Stimulated activated CD4-positive, alpha-beta T cell treated with anti-CD3 and anti-CD28 coated beads, Interleukin-12 subunit alpha, Interleukin-12 subunit beta, amount 100 ng/mL, for 24 hours (primary cell): ENCODE measurements around the gene CDH1.
"Not testable (repeated sequence)": the region's sequence is repeated elsewhere in the genome, so short reads cannot be mapped to it uniquely, and the experiment has no call there.

Experiments used
- DNase-seq, 2 experiments: peaks; one replicate each; pipeline ENCODE4 v3.0.0-alpha.2; 2020; ENCODE audit warnings: low read depth in 2 of 2

The CDH1 gene

DNA sequence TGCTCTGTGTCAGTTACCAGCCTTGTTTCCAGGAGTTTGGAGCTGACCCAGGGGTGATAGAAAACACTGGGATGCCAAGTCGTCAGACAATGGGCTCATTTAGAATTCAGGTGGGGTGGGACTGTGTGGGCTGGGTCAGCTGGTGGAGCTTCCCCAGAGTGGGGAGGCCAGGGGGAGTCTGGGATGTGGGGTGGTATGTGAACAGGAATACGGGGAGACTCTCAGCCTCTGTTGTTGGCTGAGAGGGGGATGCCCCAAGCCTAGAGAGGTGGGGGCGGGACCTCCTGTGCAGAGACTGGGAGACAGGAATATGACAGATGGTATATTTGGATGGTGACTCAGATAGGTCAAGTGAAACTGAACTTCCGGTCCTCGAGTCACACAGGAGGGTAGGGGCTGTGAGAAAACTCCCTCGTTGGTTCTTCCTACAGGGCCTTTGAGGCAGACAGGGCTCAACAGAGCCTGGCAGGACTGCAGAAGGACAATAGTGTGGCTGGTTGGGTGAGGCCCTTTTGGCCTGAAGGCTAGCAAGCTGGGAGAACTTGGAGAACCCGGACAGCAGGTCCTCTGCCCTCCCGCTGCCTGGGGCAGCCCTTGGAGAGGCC, 23.7 kb downstream of the CDH1 start:
- peak; percentile 27 to 66 for DNase-seq

DNA sequence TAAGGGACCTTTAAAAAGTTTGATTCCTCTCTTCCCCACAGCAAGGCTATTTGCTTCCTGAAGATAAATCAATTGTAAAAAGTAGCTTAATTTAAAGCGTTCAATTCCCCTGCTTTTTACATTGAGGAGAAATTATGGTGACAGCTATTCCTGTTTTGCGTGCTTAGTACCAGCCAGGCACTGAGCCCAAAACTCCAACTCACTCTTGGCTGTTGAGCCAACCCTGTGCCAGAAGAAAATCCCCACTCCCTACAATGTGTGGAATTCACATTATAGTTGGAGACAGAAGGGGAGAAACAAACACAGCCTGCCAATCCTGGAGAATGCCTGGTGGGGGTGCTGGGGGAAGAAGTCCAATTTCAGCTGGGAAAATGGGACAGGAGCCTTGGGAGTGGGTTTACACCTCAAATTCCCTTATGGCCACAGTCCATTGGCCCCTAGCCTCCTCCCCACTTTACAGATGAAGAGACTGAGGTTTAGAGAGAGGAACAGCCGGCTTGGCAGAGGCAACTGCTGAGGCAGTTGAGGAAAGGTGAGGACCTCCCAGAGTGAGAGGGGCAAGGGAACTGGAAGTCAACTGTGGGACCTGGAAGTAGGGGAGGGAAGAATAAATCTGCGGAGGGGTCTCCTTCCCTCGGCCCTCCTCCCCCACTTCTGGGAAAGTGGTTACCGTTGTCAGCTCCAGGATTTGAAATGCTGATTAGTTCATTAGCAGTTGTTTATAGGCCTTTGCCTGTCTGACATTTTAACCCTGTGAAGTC, 26.1 kb downstream of the CDH1 start:
- no peak for DNase-seq

DNA sequence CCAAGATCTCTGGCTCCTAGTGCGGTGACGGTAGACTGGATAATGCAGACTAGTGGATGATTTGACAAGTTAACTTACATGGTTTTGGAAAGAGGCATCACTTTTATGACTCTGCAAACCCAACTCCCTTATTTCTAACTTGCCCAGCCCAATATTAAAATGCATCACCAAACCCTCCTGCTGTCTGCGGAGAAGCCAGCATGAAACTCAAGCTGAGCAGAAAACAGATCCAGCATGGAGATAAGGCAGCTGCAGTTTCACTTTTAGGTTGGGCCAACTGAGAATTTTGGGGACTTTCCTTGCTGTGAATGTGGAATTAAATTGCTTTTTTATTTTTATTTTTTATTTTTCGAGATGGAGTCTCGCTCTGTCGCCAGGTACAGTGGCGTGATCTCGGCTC, 27.8 kb downstream of the CDH1 start:
- peak in 1 of 2 experiments; percentile 20 for DNase-seq

DNA sequence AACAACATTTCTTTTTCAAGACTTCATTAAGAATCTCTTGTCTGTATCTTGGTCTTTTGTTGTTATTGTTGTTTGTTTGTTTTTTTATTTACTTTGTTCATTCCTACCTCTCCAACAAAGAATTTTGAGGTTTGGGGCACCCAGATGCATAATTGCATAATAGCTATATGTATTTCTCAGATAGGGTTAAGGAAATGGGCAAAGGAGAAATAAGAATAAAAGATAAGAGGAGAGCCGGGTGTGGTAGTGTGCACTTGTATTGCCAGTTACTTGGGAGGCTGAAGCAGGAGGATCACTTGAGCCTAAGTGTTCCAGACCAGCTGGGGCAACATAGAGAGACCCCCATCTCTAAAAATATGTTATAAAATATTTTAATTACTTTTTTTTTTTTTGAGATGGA, 30.5 kb downstream of the CDH1 start:
- no peak for DNase-seq

DNA sequence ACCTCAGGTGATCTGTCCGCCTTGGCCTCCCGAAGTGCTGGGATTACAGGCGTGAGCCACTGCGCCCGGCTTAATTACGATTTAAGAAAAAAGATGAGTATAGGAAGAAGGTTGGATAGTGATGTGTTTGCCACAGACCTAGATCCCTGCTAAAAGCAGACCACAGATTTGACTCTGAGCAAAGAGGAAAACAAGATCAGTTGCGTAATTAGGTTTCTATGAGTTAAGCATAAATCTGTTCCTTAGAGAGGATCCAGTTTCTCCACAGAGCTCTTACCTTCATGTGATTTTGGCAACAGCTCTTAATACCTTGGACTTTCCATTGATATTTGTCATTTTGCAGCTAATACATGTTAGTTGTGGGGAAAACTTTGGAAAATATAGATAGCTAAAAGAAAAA, 31.1 kb downstream of the CDH1 start:
- no peak for DNase-seq

DNA sequence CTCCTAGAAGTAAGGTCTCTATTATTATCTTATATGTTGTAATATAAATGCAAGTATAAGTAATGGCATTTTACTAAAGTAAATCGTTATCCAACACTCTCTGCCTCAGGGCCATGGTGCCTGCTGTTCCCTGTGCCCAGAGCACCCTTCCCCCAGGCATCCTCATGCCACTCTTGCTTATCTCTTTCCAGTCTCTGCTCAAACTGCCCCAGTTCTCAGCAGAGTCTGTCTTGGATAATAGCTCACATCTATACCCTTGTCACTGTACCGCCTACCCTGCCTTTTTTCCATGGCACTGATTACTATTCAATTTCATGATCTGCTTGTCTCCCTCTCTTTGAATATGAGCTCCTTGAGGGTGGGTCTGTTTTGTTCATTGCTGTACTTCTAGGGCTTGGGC, 31.7 kb downstream of the CDH1 start:
- no peak for DNase-seq

DNA sequence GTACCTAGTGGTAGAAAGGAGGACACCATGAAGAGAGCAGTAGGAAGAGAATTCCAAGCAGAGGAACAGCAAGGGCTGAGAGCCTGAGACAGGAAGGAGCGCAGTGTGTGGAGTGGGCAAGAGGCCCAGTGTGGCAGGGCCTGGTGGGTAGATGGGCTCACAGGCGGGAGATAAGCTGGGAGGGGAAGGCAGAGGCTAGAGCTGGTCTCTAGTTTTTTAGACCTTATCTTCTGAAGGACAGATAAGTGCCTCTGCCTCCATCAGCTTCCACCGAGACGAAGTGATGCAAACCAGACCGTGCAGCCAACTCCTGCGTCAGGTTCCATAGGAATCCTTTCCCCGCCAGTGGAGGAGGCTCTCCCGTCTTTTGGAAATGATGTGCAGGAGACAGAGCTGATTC, 33.6 kb downstream of the CDH1 start:
- no peak for DNase-seq

DNA sequence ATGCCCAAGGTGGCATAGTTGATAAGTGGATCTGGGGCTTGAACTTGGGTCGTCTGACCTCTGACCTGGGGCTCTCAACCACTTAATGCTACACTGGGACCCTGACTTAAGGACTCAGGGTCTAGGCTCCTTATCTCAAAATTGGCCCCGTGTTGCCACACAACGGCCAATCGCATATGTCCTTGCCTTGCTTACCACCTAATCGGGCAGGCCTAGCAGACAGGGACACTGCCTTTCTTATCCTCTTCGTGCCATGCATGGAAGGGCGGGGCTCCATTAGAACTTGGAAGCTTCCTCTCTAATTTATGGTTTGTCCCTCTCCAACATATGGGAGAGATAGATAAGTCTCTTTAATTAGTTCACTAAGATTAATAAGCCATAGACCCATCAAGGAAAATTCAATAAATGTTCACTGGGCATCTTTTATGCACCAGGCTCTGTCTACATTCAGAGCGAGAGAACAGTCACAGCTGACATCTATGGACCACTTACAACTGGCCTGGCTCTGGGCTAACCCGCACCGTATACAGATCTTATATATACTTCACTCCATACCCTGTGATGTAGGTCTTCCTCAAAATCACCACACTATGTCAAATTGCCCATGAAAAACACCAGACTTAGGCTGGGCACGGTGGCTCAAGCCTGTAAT, 35.1 kb downstream of the CDH1 start:
- no peak for DNase-seq

DNA sequence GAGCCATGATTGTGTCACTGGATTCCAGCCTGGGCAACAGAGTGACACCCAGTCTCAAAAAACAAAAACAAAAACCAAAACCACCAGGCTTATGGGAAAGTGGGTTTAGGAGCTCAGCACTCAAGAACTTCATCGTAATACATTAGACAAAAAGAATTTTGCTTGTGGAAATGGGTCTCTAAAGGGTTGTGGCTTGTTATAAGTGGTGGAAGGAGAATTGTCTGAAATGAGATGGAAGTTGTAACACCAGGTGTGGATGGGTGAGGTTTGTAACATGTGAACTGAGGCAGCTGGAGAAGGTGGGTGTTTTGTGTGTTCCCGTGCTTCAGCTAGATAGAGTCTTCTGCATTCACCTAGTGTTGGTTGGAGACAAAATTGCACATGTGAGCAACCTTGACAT, 35.8 kb downstream of the CDH1 start:
- no peak for DNase-seq

DNA sequence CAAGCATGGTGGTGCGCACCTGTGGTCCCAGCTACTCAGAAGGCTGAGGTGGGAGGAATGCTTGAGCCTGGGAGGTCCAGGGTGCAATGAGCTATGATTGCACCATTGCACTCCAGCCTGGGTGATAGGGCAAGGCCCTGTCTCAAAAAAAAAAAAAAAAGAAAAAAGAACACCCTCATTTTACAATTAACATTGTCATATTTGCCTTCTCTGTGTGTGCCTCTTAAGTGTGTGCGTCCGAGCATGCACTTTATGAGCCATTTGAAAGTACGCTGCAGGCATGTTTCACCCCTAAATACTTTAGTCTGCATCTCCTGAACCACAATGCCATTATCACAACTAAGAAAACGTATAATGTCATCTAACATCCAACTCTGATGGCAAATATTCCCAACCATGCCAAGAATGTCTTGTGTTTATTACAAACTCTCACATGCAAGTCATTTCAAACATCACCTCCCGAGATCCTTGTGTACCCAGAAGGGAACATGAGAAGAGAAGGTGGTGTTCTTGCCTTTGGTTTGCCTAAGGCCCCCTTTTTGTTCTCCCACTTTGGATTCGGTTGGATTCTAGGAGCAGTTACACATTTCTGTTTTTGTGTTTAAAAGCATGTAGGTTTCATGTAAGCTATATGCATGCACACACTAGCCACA, 38.0 kb downstream of the CDH1 start:
- no peak for DNase-seq

DNA sequence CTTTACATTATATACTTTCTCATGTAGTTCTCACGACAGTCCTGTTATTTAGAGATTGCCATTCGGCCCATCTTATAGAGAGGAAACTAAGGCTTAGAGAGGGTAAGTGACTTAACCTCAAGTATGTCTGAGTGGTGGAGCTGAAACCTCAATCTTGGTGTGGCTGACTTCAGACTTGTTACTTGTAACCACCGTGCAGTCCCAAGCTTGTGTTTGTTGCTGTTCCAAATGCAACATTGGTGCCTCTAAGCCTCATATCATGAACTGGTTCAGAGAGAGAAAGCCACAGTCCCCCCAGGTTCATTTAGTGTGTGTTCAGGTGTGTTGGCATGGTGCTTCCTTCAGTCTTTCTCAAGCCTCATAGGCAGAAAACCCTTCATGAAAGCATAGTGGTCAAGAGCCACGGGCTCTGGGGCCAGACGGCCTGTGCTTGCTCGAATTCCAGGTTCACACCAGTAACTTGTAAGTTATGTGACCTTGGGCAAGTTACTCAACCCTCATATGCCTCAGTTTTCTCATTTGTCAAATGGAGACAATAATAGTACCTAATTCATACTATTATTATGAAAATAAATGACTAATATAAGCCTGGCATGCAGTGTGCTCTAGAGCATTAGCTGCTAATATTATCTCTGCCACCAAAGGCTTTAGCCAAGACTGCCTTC, 39.9 kb downstream of the CDH1 start:
- DNase-seq, result no peak

DNA sequence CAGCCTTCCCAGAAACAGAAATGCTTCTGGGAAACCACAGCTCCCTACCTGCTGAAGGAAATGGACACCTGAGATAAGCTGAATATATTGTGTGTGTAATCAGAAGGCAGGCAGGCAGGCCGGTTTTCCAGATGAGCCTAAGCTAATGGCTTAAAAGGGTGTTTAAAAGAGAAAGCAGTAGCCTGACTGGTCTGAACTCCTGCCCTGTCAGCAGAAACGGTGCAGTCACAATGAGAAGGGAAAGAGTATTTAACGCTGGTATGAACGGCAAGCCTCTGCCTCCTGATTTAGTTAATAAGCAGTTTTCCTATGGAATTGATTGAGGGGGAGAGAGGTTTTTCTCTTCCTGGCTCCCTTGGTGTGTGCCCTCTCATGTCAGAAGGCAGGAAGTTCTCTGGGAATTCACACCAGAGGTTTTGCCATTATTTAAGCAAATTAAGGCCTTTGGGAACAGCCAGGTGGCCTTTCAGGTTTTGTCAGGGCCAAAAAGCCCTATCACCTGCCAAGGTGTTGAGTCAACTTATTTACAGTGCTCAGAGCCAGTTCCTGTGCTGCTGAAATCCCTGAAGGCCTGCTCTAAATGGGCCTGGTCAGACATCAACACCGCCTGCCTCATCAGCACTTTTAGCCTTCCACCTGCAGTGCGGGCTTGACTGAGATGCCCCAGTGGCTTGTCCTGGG, 41.6 kb downstream of the CDH1 start:
- no peak for DNase-seq

DNA sequence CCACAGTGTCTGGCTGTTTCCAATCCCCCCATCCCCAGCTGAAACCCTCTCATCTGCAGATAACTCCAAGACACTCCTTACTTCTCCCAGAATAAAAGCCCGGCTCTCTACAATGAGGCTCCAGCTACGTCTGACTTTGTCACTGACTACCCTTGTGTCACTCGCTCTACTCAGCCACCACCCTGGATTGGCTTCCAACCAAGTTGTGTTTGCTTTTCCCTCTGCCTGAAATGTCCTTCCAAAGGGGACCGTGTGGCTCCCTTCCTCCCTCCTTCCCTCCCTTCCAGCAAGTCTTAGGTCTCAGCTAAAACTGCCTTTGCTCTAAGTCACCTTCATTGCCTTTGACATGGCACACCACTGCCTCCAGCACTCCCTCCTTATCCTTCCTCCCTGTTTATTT, 42.8 kb downstream of the CDH1 start:
- no peak for DNase-seq

DNA sequence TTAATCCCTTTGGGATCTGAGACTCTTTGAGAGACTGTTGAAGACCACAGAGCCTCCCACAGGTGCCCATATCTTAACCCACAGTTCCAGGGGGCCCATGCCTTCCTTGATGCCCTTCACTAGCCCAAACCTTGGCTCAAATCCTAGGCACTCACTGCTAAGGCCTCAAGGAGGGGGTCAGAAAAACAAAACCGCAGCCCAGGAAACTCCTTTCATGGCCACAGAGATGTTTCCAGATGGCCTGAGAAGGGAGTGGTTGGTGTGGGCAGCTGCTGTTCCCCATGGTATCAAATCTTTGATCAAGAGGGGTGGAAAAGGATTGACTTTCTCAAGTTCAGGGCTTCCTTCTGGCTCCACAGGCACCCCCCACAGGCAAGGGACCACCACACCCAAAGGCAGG, 44.7 kb downstream of the CDH1 start:
- no peak for DNase-seq

DNA sequence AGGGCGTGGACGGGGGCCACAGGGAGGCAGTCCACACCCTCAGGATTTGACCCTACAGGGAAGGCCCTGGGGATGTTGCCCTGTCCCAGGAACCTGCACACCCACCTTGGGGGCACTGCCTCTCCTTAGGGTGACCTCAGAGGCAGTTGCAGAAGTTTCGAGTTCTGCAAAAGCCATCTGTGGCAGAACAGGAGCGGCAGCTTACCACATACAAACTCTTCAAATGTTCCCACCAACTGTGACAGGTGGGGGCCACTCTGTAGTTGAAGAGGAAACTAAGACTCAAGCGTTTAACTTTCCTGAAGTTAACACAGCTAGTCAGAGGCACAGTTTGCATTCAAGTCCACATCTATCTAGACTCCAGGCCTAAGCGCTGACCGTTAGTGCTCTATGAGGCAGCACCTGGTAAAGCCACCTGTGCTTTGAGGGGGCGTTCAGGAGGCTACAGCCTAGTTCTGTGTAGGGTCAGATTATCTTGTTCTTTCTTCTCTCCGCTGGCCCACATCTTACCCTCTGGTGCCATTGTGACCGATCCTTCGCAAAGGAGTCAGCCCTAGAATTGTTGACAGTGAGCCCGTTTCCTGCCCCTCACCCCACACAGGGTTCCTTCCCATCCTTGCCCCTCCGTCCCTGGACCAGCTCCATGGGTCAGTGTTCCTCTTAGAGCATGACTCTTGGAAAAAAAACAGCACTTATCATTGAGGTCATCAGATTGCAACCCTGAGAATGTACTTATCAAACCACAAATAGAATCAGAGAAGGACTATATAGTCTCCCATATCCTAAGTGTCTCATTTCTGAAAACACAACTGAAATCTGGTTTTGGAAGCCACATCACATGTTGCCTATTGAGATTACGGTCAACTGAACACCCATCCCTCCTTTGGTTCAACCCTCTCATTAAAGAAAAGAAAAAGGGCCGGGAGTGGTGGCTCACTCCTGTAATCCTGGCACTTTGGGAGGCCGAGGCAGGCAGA, 45.4 kb downstream of the CDH1 start:
- DNase-seq, result no peak

DNA sequence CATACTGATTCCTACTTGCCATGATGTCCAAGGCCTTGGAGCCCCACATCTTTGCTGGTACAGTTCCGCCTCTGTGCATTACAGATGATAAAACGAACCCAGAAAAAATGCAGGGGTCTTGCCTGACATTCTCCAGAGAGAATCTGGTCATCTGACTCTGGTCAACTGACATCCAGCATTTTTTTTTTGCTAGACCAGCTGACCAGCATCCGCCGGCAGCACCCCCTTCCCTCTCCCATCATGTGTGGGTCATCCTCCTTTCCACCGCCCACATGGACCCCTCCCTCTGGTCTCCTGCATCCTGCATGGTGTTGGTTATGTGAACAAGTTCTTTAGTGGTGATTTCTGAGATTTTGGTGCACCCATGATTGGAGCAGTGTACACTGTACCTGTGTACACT, 47.1 kb downstream of the CDH1 start:
- no peak for DNase-seq

DNA sequence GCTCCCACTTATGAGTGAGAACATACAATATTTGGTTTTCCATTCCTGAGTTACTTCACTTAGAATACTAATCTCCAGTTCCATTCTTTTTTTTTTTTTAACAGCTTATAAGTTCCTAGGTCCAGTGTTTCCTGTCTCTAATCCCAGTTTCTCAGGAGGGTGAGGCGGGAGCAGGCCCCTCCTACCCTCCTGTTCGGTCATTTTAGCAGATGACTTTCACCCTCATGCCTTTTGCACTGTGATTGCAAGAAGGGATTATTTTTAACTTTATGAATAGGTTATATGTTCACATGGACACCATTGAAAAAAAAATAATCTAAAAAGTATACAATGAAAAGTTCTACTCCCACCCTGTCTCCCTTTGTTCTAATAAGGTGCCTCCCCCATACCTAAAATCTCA, 47.6 kb downstream of the CDH1 start:
- DNase-seq, result no peak

DNA sequence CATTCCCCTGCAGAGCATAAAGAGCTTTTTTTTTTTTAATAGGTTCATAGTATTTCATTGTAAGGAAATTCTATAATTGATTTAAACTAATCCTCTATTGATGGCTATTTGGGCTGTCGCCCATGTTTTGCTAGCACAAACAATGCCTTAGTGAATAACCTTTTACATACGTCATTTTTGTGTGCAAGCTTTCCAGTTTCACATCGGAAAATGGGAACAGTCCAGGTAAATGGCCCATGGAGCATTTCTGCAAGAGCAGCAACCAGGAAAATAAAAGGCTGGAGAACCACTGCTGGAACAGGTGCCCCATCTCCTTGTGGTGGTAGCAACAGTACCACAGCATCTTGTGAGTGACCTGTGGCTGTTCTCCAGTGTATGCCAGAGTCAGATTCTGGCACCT, 48.6 kb downstream of the CDH1 start:
- DNase-seq, result no peak

DNA sequence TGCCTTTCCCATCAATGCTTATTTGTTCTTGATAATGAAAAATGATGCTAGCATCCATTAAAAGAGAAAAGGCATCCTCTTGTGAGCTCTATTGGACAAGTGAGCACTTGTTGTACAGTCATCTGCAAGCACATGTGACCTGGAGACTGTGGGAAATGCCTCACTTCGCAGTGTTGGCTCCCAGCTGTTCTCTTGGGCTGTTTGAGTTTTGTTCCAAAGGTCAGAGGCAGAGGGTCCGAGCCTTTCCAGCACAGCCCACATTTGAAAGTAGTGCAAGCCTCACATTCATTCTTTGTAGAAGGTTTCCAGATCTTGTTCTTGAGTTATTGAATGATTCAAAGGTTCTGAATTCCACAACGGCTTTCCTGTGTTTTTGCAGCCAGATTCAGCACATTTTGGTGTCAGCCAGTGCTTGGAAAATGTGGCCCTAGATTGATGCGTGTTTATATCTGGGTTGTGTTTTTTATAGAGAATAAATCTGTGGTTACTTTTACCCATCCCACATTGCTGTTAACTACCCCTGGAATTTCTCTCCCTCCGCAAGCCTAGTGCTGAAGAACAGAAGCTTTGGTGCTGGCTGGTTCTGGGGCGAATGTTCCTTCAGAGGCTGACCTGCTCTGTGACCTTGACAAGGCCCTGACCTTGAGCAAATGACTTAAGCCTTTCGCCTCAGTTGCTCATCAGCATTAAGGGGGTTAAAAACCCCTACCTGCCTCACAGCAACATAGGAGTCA, 49.8 kb downstream of the CDH1 start:
- DNase-seq, result no peak

DNA sequence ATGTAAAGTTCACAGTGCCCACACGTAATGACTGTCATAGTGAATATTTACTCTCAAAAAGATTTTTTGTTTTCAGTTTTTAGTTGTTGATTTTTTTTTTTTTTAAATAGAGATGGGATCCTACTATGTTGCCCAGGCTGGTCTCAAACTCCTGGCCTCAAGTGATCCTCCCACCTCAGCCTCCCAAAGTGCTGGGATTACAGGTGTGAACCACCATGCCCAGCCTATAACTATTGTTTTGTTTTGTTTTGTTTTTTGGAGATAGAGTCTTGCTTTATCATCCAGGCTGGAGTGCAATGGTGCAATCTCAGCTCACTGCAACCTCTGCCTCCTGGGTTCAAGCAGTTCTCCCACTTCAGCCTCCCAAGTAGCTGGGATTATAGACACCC, 50.3 kb downstream of the CDH1 start:
- DNase-seq, result not testable (repeated sequence)
